ENCODE results near the gene CPZ.

Gene CPZ

GRCh38 chr4:8608714-8609391 lies 16.3 kb downstream of the CPZ start:
- H3K9me2 ChIP-seq (replicated peaks; ENCODE audit: insufficient read depth, low read length): no peaks in the 10 kb centered on the region
- TF ChIP-seq EZH2 (optimal IDR thresholded peaks at IDR 0.05; ENCODE audit: low read depth, low read length): no peak
- TF ChIP-seq CTCF (IDR thresholded peaks at IDR 0.05; ENCODE audit: low read length): no peak
- TF ChIP-seq EZH2phosphoT487 (IDR thresholded peaks at IDR 0.05; ENCODE audit: low read length): no peak
- no peaks in the 10 kb centered on the region for H3K9me3 ChIP-seq (replicated peaks; ENCODE audit: insufficient read depth, low read length)
- H4K20me1 ChIP-seq (ENCODE audit: insufficient read depth, low read length): no peaks in the 10 kb centered on the region
- no peaks in the 10 kb centered on the region for H3K4me1 ChIP-seq (ENCODE audit: low read length)
- H3K27ac ChIP-seq (ENCODE audit: low read length): no peak overlapping the region
- no peak overlapping the region for H3K4me2 ChIP-seq (ENCODE audit: low read depth, low read length)
- no peak overlapping the region for H3K9ac ChIP-seq (ENCODE audit: low read length)
- no peaks in the 10 kb centered on the region for H3F3A ChIP-seq (ENCODE audit: insufficient read depth, low read length)
- H3K4me3 ChIP-seq (ENCODE audit: low read length): no peak overlapping the region
- H3K36me3 ChIP-seq (replicated peaks; ENCODE audit: insufficient read depth, low read length): no peaks in the 10 kb centered on the region
- H3K27me3 ChIP-seq (replicated peaks; ENCODE audit: insufficient read depth, low read length): peaks cover 88% of the 10 kb centered on the region
- no peak for DNase-seq
- no peak overlapping the region for H2AFZ ChIP-seq (ENCODE audit: low read length)
- H3K79me2 ChIP-seq (ENCODE audit: low read length): no peaks in the 10 kb centered on the region

GRCh38 chr4:8609406-8609805 lies 16.8 kb downstream of the CPZ start:
- H4K20me1 ChIP-seq (ENCODE audit: insufficient read depth, low read length): no peaks in the 10 kb centered on the region
- no peak overlapping the region for H3K4me2 ChIP-seq (ENCODE audit: low read depth, low read length)
- H3K79me2 ChIP-seq (ENCODE audit: low read length): no peaks in the 10 kb centered on the region
- TF ChIP-seq CTCF (IDR thresholded peaks at IDR 0.05; ENCODE audit: low read length) (no peak), EZH2phosphoT487 (IDR thresholded peaks at IDR 0.05; ENCODE audit: low read length) (no peak), EZH2 (optimal IDR thresholded peaks at IDR 0.05; ENCODE audit: low read depth, low read length) (no peak)
- no peaks in the 10 kb centered on the region for H3K9me2 ChIP-seq (replicated peaks; ENCODE audit: insufficient read depth, low read length)
- H3F3A ChIP-seq (ENCODE audit: insufficient read depth, low read length): no peaks in the 10 kb centered on the region
- H3K9ac ChIP-seq (ENCODE audit: low read length): no peak overlapping the region
- H3K4me1 ChIP-seq (ENCODE audit: low read length): no peaks in the 10 kb centered on the region
- no peaks in the 10 kb centered on the region for H3K9me3 ChIP-seq (replicated peaks; ENCODE audit: insufficient read depth, low read length)
- no peaks in the 10 kb centered on the region for H3K36me3 ChIP-seq (replicated peaks; ENCODE audit: insufficient read depth, low read length)
- H3K27ac ChIP-seq (ENCODE audit: low read length): no peak overlapping the region
- peaks cover 88% of the 10 kb centered on the region for H3K27me3 ChIP-seq (replicated peaks; ENCODE audit: insufficient read depth, low read length)
- H3K4me3 ChIP-seq (ENCODE audit: low read length): no peak overlapping the region
- H2AFZ ChIP-seq (ENCODE audit: low read length): no peak overlapping the region
- no peak for DNase-seq

- no peak overlapping the region for H3K27ac ChIP-seq (ENCODE audit: low read length)
- no peak overlapping the region for H2AFZ ChIP-seq (ENCODE audit: low read length)
- no peak for DNase-seq
- no peaks in the 10 kb centered on the region for H3K9me2 ChIP-seq (replicated peaks; ENCODE audit: insufficient read depth, low read length)
- H3K9ac ChIP-seq (ENCODE audit: low read length): no peak overlapping the region
- no peak overlapping the region for H3K4me2 ChIP-seq (ENCODE audit: low read depth, low read length)
- no peaks in the 10 kb centered on the region for H3K79me2 ChIP-seq (ENCODE audit: low read length)
- no peaks in the 10 kb centered on the region for H3K4me1 ChIP-seq (ENCODE audit: low read length)
- H3K9me3 ChIP-seq (replicated peaks; ENCODE audit: insufficient read depth, low read length): no peaks in the 10 kb centered on the region
- no peaks in the 10 kb centered on the region for H4K20me1 ChIP-seq (ENCODE audit: insufficient read depth, low read length)
- no peak overlapping the region for H3K4me3 ChIP-seq (ENCODE audit: low read length)
- no peaks in the 10 kb centered on the region for H3K36me3 ChIP-seq (replicated peaks; ENCODE audit: insufficient read depth, low read length)
- H3K27me3 ChIP-seq (replicated peaks; ENCODE audit: insufficient read depth, low read length): peaks cover 88% of the 10 kb centered on the region
- TF ChIP-seq CTCF (IDR thresholded peaks at IDR 0.05; ENCODE audit: low read length): no peak
- no peak for TF ChIP-seq EZH2 (optimal IDR thresholded peaks at IDR 0.05; ENCODE audit: low read depth, low read length)
- no peak for TF ChIP-seq EZH2phosphoT487 (IDR thresholded peaks at IDR 0.05; ENCODE audit: low read length)
- no peaks in the 10 kb centered on the region for H3F3A ChIP-seq (ENCODE audit: insufficient read depth, low read length)
Measured at GRCh38 chr4:8609824-8610350, 17.3 kb downstream of the CPZ start.
